HUES6 (cell line): ENCODE results near the gene AFF3.
"Not testable (repeated sequence)": the region's sequence is repeated elsewhere in the genome, so short reads cannot be mapped to it uniquely, and the experiment has no call there.

Experiments
- H3K27ac ChIP-seq: 2 replicates; pipeline ENCODE4 v1.7.0; 2013; ENCODE audit warnings: low read depth, mild to moderate bottlenecking, low read length, inconsistent platforms
- H3K27me3 ChIP-seq: 2 replicates; pipeline ENCODE4 v1.6.1; 2013; ENCODE audit warnings: low read length; ENCODE audit not compliant: control insufficient read depth, insufficient read depth
- H3K36me3 ChIP-seq: 2 replicates; pipeline ENCODE4 v1.6.1; 2013; ENCODE audit warnings: low read length; ENCODE audit not compliant: control insufficient read depth, insufficient read depth
- H3K4me1 ChIP-seq: 2 replicates; pipeline ENCODE4 v1.6.1; 2013; ENCODE audit warnings: low read length; ENCODE audit not compliant: control insufficient read depth, insufficient read depth
- H3K4me3 ChIP-seq: 2 replicates; pipeline ENCODE4 v1.5.1; 2013; ENCODE audit warnings: low read depth, low read length
- H3K9ac ChIP-seq: one replicate; pipeline ENCODE4 v1.6.1; 2013; ENCODE audit warnings: mild to moderate bottlenecking, low read length
- H3K9me3 ChIP-seq: 2 replicates; pipeline ENCODE4 v1.6.1; 2013; ENCODE audit warnings: low read depth, low read length; ENCODE audit not compliant: control insufficient read depth, insufficient read depth

AFF3 gene

DNA sequence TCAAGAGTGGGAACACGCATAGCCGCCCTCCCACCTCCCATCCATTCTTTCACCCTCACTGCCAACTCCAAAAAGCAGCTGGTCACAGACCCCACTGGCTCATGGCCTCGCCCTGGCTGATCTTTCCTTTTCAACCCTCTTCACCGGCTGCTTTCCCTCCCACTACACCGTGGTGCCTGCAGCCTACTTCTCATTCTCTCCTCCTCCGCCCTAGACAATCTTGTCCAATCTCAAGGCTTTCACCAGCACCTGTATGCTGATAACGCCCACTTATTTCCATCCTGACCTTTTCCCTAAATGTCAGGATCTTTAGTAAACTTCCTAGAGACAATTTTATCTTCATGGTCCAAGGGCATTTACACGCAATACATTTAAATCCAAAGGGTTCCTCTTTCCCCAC, 50.6 kb downstream of the AFF3 start:
- H3K36me3 ChIP-seq, H3K9me3 ChIP-seq, H3K27ac ChIP-seq, H3K4me1 ChIP-seq, H3K27me3 ChIP-seq, H3K9ac ChIP-seq, H3K4me3 ChIP-seq: not testable (repeated sequence)

DNA sequence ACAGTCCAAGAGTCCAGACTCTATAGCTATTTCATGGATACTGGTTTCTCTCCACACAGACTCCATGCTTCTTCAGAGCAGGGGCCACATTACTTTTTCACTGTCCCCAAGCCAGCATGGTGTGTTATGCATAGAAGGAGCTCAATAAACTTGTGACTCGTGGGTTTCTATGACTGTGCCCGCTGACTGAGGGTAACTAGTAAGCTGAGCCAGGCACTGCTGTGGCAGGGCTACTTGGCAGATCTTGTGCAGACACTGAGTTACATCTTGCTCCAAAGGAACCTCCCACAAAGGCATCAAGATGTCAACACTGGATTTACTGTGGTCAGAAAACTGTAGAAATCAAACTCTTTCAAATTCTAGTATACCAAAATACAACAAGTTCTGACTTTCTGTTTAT, 56.6 kb downstream of the AFF3 start:
- H3K27ac ChIP-seq, H3K9me3 ChIP-seq, H3K9ac ChIP-seq, H3K36me3 ChIP-seq, H3K4me1 ChIP-seq, H3K27me3 ChIP-seq, H3K4me3 ChIP-seq: not testable (repeated sequence)

DNA sequence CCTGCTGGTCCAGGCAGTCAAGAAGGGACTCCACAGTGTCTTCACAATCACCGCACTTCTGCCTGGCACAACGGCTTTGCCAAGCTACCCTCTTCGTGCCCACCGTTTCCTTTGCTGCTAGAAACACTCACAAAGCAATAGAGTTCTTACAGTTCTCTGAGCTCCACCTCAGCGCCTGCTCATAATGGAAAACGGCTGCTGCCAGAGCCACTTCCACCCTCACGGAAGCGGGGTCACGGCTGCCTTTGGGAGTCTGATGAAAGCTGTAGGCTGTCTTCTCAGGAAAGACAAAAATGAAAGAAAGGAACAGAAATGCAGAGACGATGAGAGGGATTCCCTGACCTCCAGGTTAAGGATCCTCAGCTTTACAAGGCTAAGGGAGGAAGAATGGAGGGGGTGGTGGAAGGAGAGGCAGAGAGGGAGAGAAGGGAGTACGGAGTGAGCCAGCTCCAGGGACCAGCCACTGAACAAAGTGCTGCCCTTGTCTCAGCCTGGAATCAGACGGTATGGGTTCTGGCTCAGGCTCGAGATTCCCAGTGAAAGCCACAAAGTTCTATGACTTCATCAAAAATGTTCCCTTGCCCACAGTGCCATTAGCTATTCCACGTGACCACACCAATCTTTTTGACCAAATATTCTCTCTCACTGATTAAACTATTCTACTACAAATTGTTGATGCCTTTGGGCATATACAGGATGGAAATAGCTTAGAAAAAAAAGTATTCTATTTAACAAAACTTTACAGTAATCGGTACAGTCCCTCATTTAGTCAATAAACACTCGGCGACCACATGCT, 58.8 kb downstream of the AFF3 start:
- H3K36me3 ChIP-seq, H3K27me3 ChIP-seq, H3K27ac ChIP-seq, H3K9ac ChIP-seq, H3K9me3 ChIP-seq, H3K4me1 ChIP-seq, H3K4me3 ChIP-seq: not testable (repeated sequence)

DNA sequence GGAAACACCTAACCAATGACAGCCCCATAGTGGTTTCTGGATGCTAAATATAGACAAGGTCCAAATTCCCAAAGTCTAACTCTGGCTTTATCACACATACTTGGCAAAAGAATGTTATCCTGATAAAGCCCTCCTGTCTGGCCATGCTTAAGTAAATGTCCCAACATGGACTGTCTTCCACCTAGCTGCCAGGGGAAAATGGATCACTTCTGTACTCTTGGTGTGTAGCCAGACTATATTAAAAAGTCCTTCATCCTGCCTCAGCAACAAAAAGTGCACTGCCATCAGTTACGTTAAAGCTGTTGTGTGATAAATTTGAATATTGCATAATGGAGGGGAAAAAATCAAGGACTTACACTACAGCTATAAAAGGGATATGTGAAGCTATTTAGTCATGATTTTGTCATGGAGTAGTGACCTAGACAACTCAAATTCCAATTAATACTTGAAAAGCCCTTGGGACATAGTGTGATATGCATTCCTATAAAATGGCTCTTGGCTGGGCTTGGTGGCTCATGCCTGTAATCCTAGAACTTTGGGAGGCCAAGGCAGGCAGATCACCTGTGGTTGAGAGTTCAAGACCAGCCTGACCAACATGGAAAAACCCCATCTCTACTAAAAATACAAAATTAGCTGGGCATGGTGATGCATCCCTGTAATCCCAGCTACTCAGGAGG, 60.0 kb downstream of the AFF3 start:
- H3K27ac ChIP-seq, H3K36me3 ChIP-seq: not testable (repeated sequence)

DNA sequence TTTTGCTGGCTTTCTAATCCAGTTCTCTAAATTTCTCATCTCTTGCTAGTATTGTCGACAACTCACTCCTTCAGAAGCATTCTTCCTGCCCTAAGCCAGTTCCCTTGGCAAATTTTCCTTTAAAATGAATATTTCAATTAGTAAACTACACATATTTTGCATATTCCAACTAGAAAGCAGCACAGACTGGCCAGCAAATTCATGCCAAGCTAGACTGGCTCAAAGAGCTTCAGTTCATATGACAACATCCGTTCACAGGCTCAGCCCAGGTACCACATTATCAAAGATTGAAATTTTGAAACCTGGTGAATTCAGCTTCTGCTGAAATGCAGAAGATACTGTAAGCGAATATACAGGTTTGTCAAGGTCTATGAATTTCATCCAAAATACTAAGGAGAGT, 64.5 kb downstream of the AFF3 start:
- H3K9ac ChIP-seq, result no peak overlapping the region

More for the DNA sequence above, 60.0 kb downstream of the AFF3 start:
- H3K4me3 ChIP-seq, H3K9ac ChIP-seq, H3K4me1 ChIP-seq, H3K9me3 ChIP-seq, H3K27me3 ChIP-seq: not testable (repeated sequence)

DNA sequence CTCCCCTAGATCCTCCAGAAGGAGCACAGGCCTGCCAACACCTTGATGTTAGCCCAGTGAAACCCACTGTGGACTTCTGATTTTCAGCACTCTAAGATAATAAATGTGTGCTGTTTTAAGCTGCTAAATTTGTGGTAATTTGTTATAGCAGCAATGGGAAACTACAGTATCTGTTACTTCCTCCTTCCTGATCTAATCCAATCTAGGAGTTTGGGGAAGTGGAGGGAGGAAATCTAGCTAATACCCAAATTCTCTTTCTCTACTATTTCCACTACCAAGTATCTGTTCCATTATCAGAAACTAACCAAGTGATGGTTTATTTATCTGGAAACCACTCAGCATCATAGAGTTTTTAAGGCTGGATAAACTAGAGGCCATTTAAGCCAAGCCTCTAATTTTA, 64.9 kb downstream of the AFF3 start:
- Histone ChIP-seq H3K27me3 (peaks cover 5% of the 10 kb centered on the region; the same call in 1 of the 2 replicates), H3K9ac (no peak overlapping the region), H3K4me1 (peaks cover 4% of the 10 kb centered on the region; the same call in 1 of the 2 replicates), H3K4me3 (no peak overlapping the region), H3K9me3 (no peaks in the 10 kb centered on the region), H3K27ac (no peak overlapping the region), H3K36me3 (no peaks in the 10 kb centered on the region)

More for the DNA sequence above, 64.5 kb downstream of the AFF3 start:
- no peak overlapping the region for H3K27ac ChIP-seq
- H3K36me3 ChIP-seq, result no peaks in the 10 kb centered on the region
- H3K27me3 ChIP-seq, result peaks cover 5% of the 10 kb centered on the region; the same call in 1 of the 2 replicates
- peaks cover 4% of the 10 kb centered on the region; the same call in 1 of the 2 replicates for H3K4me1 ChIP-seq
- no peak overlapping the region for H3K4me3 ChIP-seq
- no peaks in the 10 kb centered on the region for H3K9me3 ChIP-seq

DNA sequence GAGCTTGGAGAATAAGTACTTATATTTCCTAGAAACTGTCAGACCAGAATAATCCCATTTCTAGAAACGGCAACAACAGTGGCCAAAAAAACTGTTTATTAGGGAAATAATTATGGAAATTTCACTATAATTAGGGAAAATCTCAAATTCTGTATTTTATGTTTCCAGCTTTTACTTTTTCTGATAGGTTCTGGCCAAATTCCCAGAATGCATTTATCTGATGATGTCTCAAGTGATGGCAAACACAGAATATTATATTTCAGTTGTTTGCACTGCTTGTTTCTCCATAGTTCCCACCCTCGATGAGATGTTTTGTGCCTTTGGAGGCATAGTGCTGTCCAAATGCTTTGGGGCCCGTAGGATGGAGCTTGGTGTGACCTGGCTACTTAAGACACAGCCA, 66.9 kb downstream of the AFF3 start:
- H3K27ac ChIP-seq, result no peak overlapping the region
- H3K27me3 ChIP-seq, result peaks cover 5% of the 10 kb centered on the region; the same call in 1 of the 2 replicates
- H3K36me3 ChIP-seq, result no peaks in the 10 kb centered on the region
- H3K9me3 ChIP-seq, result no peaks in the 10 kb centered on the region
- peaks cover 4% of the 10 kb centered on the region; the same call in 1 of the 2 replicates for H3K4me1 ChIP-seq
- H3K9ac ChIP-seq, result no peak overlapping the region
- no peak overlapping the region for H3K4me3 ChIP-seq

DNA sequence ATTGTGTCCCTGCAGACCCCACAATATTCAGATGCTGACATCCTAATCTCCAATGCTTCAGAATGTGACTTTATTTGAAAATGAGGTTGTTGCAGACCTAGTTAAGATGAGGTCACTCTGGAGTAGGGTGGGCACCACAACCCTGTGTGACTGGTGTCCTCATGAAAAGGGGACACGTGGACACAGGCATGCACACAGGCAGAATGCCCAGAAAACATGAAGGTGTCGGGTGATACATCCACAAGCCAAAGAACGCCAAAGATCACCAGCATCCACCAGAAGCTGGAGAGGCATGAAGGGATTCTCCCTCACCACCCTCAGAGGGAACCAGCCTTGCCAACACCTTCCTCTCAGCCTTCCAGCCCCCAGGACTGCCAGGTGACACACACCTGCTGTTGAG, 69.3 kb downstream of the AFF3 start:
- Histone ChIP-seq H3K4me3 (no peak overlapping the region), H3K27ac (no peak overlapping the region), H3K36me3 (no peaks in the 10 kb centered on the region), H3K9me3 (no peaks in the 10 kb centered on the region), H3K4me1 (peaks cover 4% of the 10 kb centered on the region; the same call in 1 of the 2 replicates), H3K27me3 (peaks cover 5% of the 10 kb centered on the region; the same call in 1 of the 2 replicates), H3K9ac (no peak overlapping the region)

DNA sequence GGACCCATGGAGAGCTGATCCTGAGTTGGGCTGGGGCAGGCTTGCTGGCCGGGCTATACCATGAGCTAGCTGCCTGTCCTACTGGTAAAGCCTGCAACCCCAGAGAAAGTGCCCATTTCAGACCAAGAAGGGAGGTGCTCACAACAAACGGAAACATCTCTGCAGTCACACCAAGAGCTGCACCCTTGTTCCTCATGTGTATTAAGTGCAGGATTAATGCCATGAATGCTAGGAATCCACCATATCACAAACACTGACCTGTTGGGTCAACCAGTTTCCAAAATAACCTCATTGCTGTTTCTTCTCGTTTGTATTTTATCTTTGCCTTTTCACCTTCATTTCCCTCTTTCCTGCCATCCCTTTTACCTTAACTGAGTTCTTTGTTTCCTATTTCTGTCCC, 69.9 kb downstream of the AFF3 start:
- H3K27me3 ChIP-seq, result peaks cover 5% of the 10 kb centered on the region; the same call in 1 of the 2 replicates

DNA sequence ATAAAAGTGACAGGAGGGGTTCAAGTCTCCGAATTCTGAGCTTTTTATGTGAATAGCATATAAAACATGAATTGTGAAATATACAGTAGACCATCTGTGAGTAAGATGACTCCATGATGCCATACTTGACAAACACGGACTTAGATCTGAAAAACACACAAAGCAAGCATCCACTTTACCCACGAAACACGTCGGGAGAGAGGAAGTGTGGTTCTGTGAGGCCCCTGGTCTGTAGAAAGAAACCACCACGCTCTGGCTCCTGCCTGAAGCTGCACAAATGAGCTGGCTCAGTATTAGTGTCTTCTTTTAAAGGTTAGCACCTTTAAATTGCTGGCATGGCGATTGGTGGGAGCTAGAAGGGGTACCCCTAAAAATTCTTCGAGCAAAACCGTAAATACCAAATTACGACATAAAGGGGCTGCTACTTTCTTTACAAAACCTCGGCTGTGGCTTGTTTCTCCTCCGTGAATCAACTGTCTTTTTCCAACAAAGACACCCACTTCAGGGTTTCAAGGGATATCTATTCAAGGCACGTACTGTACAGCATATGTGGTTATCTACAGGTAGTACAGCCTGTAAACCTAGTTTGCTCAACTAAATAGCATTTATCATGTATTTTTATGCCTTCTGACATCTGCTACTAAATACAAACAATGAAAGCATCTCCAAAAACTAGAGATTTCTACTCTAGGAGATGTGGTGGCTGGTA, 70.9 kb downstream of the AFF3 start:
- Histone ChIP-seq H3K9me3 (no peaks in the 10 kb centered on the region), H3K9ac (no peak overlapping the region), H3K27me3 (peaks cover 5% of the 10 kb centered on the region; the same call in 1 of the 2 replicates), H3K36me3 (no peaks in the 10 kb centered on the region), H3K27ac (no peak overlapping the region), H3K4me3 (no peak overlapping the region), H3K4me1 (peaks cover 4% of the 10 kb centered on the region; the same call in 1 of the 2 replicates)

More for the DNA sequence above, 69.9 kb downstream of the AFF3 start:
- Histone ChIP-seq H3K9ac (no peak overlapping the region), H3K27ac (no peak overlapping the region), H3K36me3 (no peaks in the 10 kb centered on the region), H3K4me1 (peaks cover 4% of the 10 kb centered on the region; the same call in 1 of the 2 replicates), H3K4me3 (no peak overlapping the region), H3K9me3 (no peaks in the 10 kb centered on the region)

DNA sequence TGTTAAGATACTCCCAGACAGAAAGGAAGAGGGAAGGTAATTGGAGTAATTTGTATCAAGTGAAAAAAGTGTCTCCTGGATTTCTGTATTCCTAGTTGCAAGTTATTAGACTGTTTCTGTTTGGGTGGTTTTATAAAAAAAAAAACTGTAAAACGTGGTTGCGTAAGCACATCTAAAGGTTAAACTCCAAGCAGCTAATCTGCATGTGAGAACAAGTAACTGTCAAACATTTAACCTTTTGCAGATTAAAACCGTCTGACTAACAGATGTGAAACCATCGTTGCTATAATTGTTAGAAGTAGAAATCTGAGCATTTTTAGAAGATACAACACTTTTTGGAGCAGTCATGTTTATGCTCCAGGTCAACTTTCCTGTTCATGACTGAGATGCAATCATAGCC, 72.3 kb downstream of the AFF3 start:
- no peaks in the 10 kb centered on the region for H3K9me3 ChIP-seq
- no peak overlapping the region for H3K9ac ChIP-seq
- H3K36me3 ChIP-seq, result no peaks in the 10 kb centered on the region
- peaks cover 5% of the 10 kb centered on the region; the same call in 1 of the 2 replicates for H3K27me3 ChIP-seq
- no peak overlapping the region for H3K4me3 ChIP-seq
- peaks cover 4% of the 10 kb centered on the region; the same call in 1 of the 2 replicates for H3K4me1 ChIP-seq
- no peak overlapping the region for H3K27ac ChIP-seq
